GM21423 (cell line): ENCODE measurements around the gene DOCK6.

ENCODE experiments used
- ATAC-seq: cut with Tn5 transposase; IDR thresholded peaks from one replicate; pipeline ENCODE4 v1.9.1; 2021; ENCODE audit warnings: mild to moderate bottlenecking, moderate library complexity; ENCODE audit not compliant: unreplicated experiment

DOCK6 gene

GRCh38 chr19:11247391-11247790 is 14.9 kb downstream of the DOCK6 start:
- no peak for ATAC-seq

- ATAC-seq, result no peak
Measured at GRCh38 chr19:11246941-11247340, 15.4 kb downstream of the DOCK6 start.

GRCh38 chr19:11244846-11245589 is 17.3 kb downstream of the DOCK6 start:
- ATAC-seq, result no peak

GRCh38 chr19:11243798-11244169 is 18.5 kb downstream of the DOCK6 start:
- no peak for ATAC-seq

- ATAC-seq, result no peak
Measured at GRCh38 chr19:11242864-11243797, 19.2 kb downstream of the DOCK6 start.

GRCh38 chr19:11242025-11242424 is 20.3 kb downstream of the DOCK6 start:
- no peak for ATAC-seq

GRCh38 chr19:11240008-11240444 is 22.3 kb downstream of the DOCK6 start:
- no peak for ATAC-seq

GRCh38 chr19:11239377-11240000 is 22.8 kb downstream of the DOCK6 start, which contains the start of gene ANGPTL8:
Gene ANGPTL8 (plus strand): TSS chr19:11239619. CDS start chr19:11239638, 19 bp downstream.
- no peak for ATAC-seq

GRCh38 chr19:11238781-11239376 is 23.4 kb downstream of the DOCK6 start:
- ATAC-seq, result no peak

- no peak for ATAC-seq
Measured at GRCh38 chr19:11238041-11238440, 24.3 kb downstream of the DOCK6 start.

GRCh38 chr19:11237321-11237720 is 25.0 kb downstream of the DOCK6 start:
- no peak for ATAC-seq

GRCh38 chr19:11236324-11237301 is 25.7 kb downstream of the DOCK6 start:
- ATAC-seq, result no peak

GRCh38 chr19:11234486-11235075 is 27.7 kb downstream of the DOCK6 start:
- no peak for ATAC-seq

- no peak for ATAC-seq
Measured at GRCh38 chr19:11233073-11233472, 29.3 kb downstream of the DOCK6 start.

- no peak for ATAC-seq
Measured at GRCh38 chr19:11232555-11232954, 29.8 kb downstream of the DOCK6 start.

- ATAC-seq, result no peak
Measured at GRCh38 chr19:11230621-11231386, 31.5 kb downstream of the DOCK6 start.

- no peak for ATAC-seq
Measured at GRCh38 chr19:11227195-11227886, 35.0 kb downstream of the DOCK6 start.

- no peak for ATAC-seq
Measured at GRCh38 chr19:11226716-11227166, 35.6 kb downstream of the DOCK6 start.
